GM12878 (cell line): ENCODE data around the gene MALT1. TPM values are rescaled to one million over a fixed set of nuclear protein-coding genes. Genes with fewer than 3 reads are reported as not detected.

ENCODE experiments used
- ATAC-seq: fragments of 200-7000 bp; cut with Tn5 transposase; 3 replicates; pipeline ENCODE4 v1.9.1; 2020; ENCODE audit warnings: mild to moderate bottlenecking, moderate library complexity
- BruUV-seq: library from RNA; stranded (reverse); fragments of 400-500 nt; replicated peaks from 2 replicates; lab custom pipeline; 2021; lab: Mats Ljungman, UMichigan
- CTCF ChIA-PET: fragments of 300-600 bp; sonication (Branson Sonifier 250); formaldehyde crosslinking; extraction: SDS; loops from one replicate; lab custom pipeline; 2021; ENCODE audit warnings: inconsistent platforms; lab: Yijun Ruan, JAX
- POLR2A ChIA-PET: fragments of 350-600 bp; formaldehyde crosslinking; extraction: SDS; loops from one replicate; lab custom pipeline; 2021; ENCODE audit warnings: inconsistent platforms; lab: Charles Lee
- RAD21 ChIA-PET: fragments of 300-600 bp; sonication (Branson Sonifier 250); formaldehyde crosslinking; loops from one replicate; lab custom pipeline; 2023; ENCODE audit warnings: antibody characterized with exemption; ENCODE audit not compliant: unreplicated experiment; lab: Charles Lee
- SMC1A ChIA-PET: fragments of 300-600 bp; sonication (Branson Sonifier 250); formaldehyde crosslinking; loops from one replicate; lab custom pipeline; 2023; ENCODE audit not compliant: unreplicated experiment, uncharacterized antibody; lab: Charles Lee
- DNase-seq: peaks from one replicate; pipeline ENCODE4 v3.0.0-alpha.2; 2011; ENCODE audit warnings: low read depth, low spot score
- FAIRE-seq: peaks from 3 replicates; lab custom pipeline; 2011; peaks lifted over from hg19 to GRCh38; lab: Jason Lieb, UNC
- H2AFZ ChIP-seq: 2 replicates; pipeline ENCODE4 v1.6.0; 2011; ENCODE audit warnings: low read depth, low read length, control low read depth; ENCODE audit not compliant: control insufficient read depth
- H3K27ac ChIP-seq: 2 replicates; pipeline ENCODE4 v1.5.1; 2011; ENCODE audit warnings: control low read depth; ENCODE audit not compliant: control insufficient read depth, insufficient read depth
- H3K27me3 ChIP-seq, 2 experiments: replicated peaks in 1 of 2; 2 replicates each; pipeline versions ENCODE4 v1.6.0 to v1.6.1; 2011; ENCODE audit warnings: low read length in 1 of 2; ENCODE audit not compliant: control insufficient read depth in 2 of 2, insufficient read depth in 2 of 2
- H3K36me3 ChIP-seq, 2 experiments: 2 replicates each; pipeline ENCODE4 v1.5.1; 2011; ENCODE audit warnings: low read length in 1 of 2; ENCODE audit not compliant: control insufficient read depth in 2 of 2, insufficient read depth in 2 of 2
- H3K4me1 ChIP-seq: 2 replicates; pipeline ENCODE4 v1.6.1; 2011; ENCODE audit warnings: mild to moderate bottlenecking, low read length, moderate library complexity, mixed read lengths; ENCODE audit not compliant: control insufficient read depth, insufficient read depth
- H3K4me2 ChIP-seq: 2 replicates; pipeline ENCODE4 v1.6.0; 2011; ENCODE audit warnings: control low read depth; ENCODE audit not compliant: control insufficient read depth, insufficient read depth
- H3K4me3 ChIP-seq: fragments of 200-600 bp; sonication (generic); 2 replicates; pipeline ENCODE4 v1.5.1; 2016
- H3K79me2 ChIP-seq: 2 replicates; pipeline ENCODE4 v1.6.0; 2011; ENCODE audit warnings: low read length; ENCODE audit not compliant: control insufficient read depth, insufficient read depth
- H3K9ac ChIP-seq: 2 replicates; pipeline ENCODE4 v1.8.0; 2011; ENCODE audit warnings: low read length, control low read depth, mixed read lengths; ENCODE audit not compliant: control insufficient read depth, insufficient read depth
- H3K9me3 ChIP-seq: replicated peaks from 3 replicates; pipeline ENCODE4 v1.5.1; 2011; ENCODE audit warnings: mild to moderate bottlenecking, low read length; ENCODE audit not compliant: control insufficient read depth, insufficient read depth
- H4K20me1 ChIP-seq: 2 replicates; pipeline ENCODE4 v1.6.0; 2011; ENCODE audit not compliant: control insufficient read depth, insufficient read depth
- EP300 ChIP-seq, 2 experiments: fragments of 150-350 bp in 1 of 2; IDR thresholded peaks; 2 replicates each; pipeline ENCODE4 v1.6.1; 2011 to 2012; ENCODE audit warnings: low read depth in 2 of 2, low read length in 2 of 2, borderline replicate concordance in 1 of 2, improper control_type of control experiment in 1 of 2, inconsistent platforms in 1 of 2; ENCODE audit not compliant: control insufficient read depth in 1 of 2
- RFX5 ChIP-seq: IDR thresholded peaks from 2 replicates; pipeline ENCODE4 v1.6.1; 2011; ENCODE audit warnings: low read depth, low read length, improper control_type of control experiment
- SIN3A ChIP-seq: IDR thresholded peaks from 2 replicates; pipeline ENCODE4 v1.6.1; 2012; ENCODE audit warnings: low read depth, low read length, improper control_type of control experiment
- WGBS: methylation state at CpG from one replicate; pipeline ENCODE4 v1.1.6; 2016; ENCODE audit warnings: low lambda C conversion rate; ENCODE audit not compliant: insufficient replicate concordance, insufficient coverage; ENCODE audit errors: missing lambda C conversion rate; 5-methylcytosine and 5-hydroxymethylcytosine counted together
- in situ Hi-C: fragments of 300-500 bp; cut with MboI; formaldehyde crosslinking; loops from 9 replicates; pipeline ENCODE4 v1.14.3; 2018; ENCODE audit warnings: mixed read lengths
- intact Hi-C: fragments of 100-400 bp; cut with micrococcal nuclease; formaldehyde crosslinking; loops from one replicate; pipeline ENCODE4 v1.14.2; 2022; ENCODE audit not compliant: unreplicated experiment
- polyA plus RNA-seq, 11 experiments: library from polyadenylated mRNA; depleted of rRNA in 4 of 11; unstranded in 6 of 11; stranded (reverse) in 5 of 11; fragments of >200 nt; fragmentation: Nextera tagmentation in 4 of 11; fragmentation: Illumina TruSeq in 1 of 11; extraction: Ambion mirVana in 4 of 11; extraction: Trizol in 1 of 11; gene quantifications; 1 replicate in 1 of 11; 2 replicates in 10 of 11; pipeline versions ENCODE4 v1.2.1 to v1.2.3, GENCODE V29; 2011 to 2016; ENCODE audit warnings: inconsistent platforms in 2 of 11, missing spikeins in 2 of 11, low read depth in 1 of 11
- total RNA-seq, 4 experiments: library from RNA; depleted of rRNA in 3 of 4; stranded (reverse); fragments of >200 nt in 3 of 4; fragmentation: Illumina TruSeq in 1 of 4; extraction: Trizol in 1 of 4; gene quantifications; 2 replicates each; pipeline versions ENCODE4 v1.2.1 to v1.2.3, GENCODE V29; 2013 to 2021
- TF ChIP-seq, protein P1 (sequence below): fragments of 450-650 bp; IDR thresholded peaks from 2 replicates; pipeline ENCODE4 v1.6.1; 2017; ENCODE audit warnings: mild to moderate bottlenecking, moderate library complexity

MALT1 gene
- total and polyA plus RNA-seq, 10 of the 15 experiments (the other 5 are each of a cell fraction or from before 2014, with no cell fraction given), result 17.6 to 126 (median 45.4) TPM

- H3K4me2 ChIP-seq, result no peak overlapping the region
- CTCF ChIA-PET, result no interaction called here
- no peak overlapping the region for H3K4me3 ChIP-seq
- SMC1A ChIA-PET, result interaction anchor here (0.9 to 1.1 kb wide), 2 partner anchors 24 to 205 kb away, joined by 3 read pairs; no protein-coding TSS in a partner anchor
- H3K4me1 ChIP-seq, result no peaks in the 10 kb centered on the region
- 100% methylated on average over 1 of the region's 1 CpG for WGBS
- POLR2A ChIA-PET, result no interaction called here
- in situ Hi-C loops (no loop called here), intact Hi-C loops (no loop called here)
- H3K9ac ChIP-seq, result no peak overlapping the region
- H2AFZ ChIP-seq, result no peak overlapping the region
- H3K9me3 ChIP-seq, result no peaks in the 10 kb centered on the region
- ATAC-seq (no peak), DNase-seq (no peak), FAIRE-seq (no peak)
- H3K27ac ChIP-seq, result no peak overlapping the region
- H4K20me1 ChIP-seq, result no peaks in the 10 kb centered on the region
- no peaks in the 10 kb centered on the region for H3K27me3 ChIP-seq
- H3K36me3 ChIP-seq, result peaks cover 1 to 45% of the 10 kb centered on the region in 2 experiments
- H3K79me2 ChIP-seq, result no peaks in the 10 kb centered on the region
- RAD21 ChIA-PET, result no interaction called here
- TF ChIP-seq EP300 (IDR thresholded peaks at IDR 0.05; ENCODE audit: borderline replicate concordance in 1 of 2, control insufficient read depth in 1 of 2, low read depth in 2 of 2, low read length in 2 of 2), result no peak
- TF ChIP-seq, protein P1, sequence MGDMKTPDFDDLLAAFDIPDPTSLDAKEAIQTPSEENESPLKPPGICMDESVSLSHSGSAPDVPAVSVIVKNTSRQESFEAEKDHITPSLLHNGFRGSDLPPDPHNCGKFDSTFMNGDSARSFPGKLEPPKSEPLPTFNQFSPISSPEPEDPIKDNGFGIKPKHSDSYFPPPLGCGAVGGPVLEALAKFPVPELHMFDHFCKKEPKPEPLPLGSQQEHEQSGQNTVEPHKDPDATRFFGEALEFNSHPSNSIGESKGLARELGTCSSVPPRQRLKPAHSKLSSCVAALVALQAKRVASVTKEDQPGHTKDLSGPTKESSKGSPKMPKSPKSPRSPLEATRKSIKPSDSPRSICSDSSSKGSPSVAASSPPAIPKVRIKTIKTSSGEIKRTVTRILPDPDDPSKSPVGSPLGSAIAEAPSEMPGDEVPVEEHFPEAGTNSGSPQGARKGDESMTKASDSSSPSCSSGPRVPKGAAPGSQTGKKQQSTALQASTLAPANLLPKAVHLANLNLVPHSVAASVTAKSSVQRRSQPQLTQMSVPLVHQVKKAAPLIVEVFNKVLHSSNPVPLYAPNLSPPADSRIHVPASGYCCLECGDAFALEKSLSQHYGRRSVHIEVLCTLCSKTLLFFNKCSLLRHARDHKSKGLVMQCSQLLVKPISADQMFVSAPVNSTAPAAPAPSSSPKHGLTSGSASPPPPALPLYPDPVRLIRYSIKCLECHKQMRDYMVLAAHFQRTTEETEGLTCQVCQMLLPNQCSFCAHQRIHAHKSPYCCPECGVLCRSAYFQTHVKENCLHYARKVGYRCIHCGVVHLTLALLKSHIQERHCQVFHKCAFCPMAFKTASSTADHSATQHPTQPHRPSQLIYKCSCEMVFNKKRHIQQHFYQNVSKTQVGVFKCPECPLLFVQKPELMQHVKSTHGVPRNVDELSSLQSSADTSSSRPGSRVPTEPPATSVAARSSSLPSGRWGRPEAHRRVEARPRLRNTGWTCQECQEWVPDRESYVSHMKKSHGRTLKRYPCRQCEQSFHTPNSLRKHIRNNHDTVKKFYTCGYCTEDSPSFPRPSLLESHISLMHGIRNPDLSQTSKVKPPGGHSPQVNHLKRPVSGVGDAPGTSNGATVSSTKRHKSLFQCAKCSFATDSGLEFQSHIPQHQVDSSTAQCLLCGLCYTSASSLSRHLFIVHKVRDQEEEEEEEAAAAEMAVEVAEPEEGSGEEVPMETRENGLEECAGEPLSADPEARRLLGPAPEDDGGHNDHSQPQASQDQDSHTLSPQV, result no peak
- no peak for TF ChIP-seq RFX5
- no peak for TF ChIP-seq SIN3A
- BruUV-seq, result no TSS peak
Observed at GRCh38 chr18:58733866-58734265, 62.6 kb downstream of the MALT1 start.
